Endothelial cell of umbilical vein (primary cell): ENCODE measurements around the gene LAX1. TPM values are rescaled to one million over a fixed set of nuclear protein-coding genes. Genes with fewer than 3 reads are reported as not detected.

ENCODE experiments used
- BruUV-seq: library from RNA; stranded (reverse); fragments of 400-500 nt; replicated peaks from 2 replicates; lab custom pipeline; 2021; lab: Mats Ljungman, UMichigan
- CTCF ChIA-PET: fragments of 300-600, 350-600 bp; sonication (Branson Sonifier 250); formaldehyde crosslinking; loops from one replicate; lab custom pipeline; 2021; ENCODE audit warnings: antibody characterized with exemption, inconsistent platforms; lab: Charles Lee
- POLR2A ChIA-PET: fragments of 300-600, 350-600 bp; sonication (Branson Sonifier 250); formaldehyde crosslinking; loops from one replicate; lab custom pipeline; 2021; ENCODE audit warnings: antibody characterized with exemption, inconsistent platforms; lab: Charles Lee
- DNase-seq: peaks from one replicate; pipeline ENCODE4 v3.0.0-alpha.2; 2011; ENCODE audit warnings: low read depth, low spot score
- FAIRE-seq: peaks from 2 replicates; lab custom pipeline; 2011; peaks lifted over from hg19 to GRCh38; lab: Jason Lieb, UNC
- H2AFZ ChIP-seq: 2 replicates; pipeline ENCODE4 v1.6.0; 2012; ENCODE audit warnings: low read depth, low read length, control low read depth, inconsistent platforms
- H3K27ac ChIP-seq: 2 replicates; pipeline ENCODE4 v1.5.1; 2011; ENCODE audit warnings: low read depth, mild to moderate bottlenecking, control low read depth, low read length, moderate library complexity; ENCODE audit not compliant: insufficient read depth
- H3K27me3 ChIP-seq, 2 experiments: 2 replicates each; pipeline versions ENCODE4 v1.6.0 to v1.6.1; 2011; ENCODE audit warnings: low read length in 2 of 2, mixed read lengths in 1 of 2; ENCODE audit not compliant: control insufficient read depth in 2 of 2, insufficient read depth in 2 of 2
- H3K36me3 ChIP-seq, 2 experiments: 2 replicates in 1 of 2; 3 replicates in 1 of 2; pipeline ENCODE4 v1.5.1; 2011; ENCODE audit warnings: low read length in 2 of 2, mild to moderate bottlenecking in 1 of 2, moderate library complexity in 1 of 2; ENCODE audit not compliant: control insufficient read depth in 2 of 2, insufficient read depth in 2 of 2; ENCODE audit errors: extremely low read depth in 1 of 2
- H3K4me1 ChIP-seq: 3 replicates; pipeline ENCODE4 v1.5.1; 2011; ENCODE audit warnings: mild to moderate bottlenecking, low read length; ENCODE audit not compliant: control insufficient read depth, insufficient read depth; ENCODE audit errors: extremely low read depth
- H3K4me2 ChIP-seq: 2 replicates; pipeline ENCODE4 v1.6.1; 2011; ENCODE audit warnings: low read length, control low read depth, mixed read lengths; ENCODE audit not compliant: insufficient read depth
- H3K4me3 ChIP-seq, 3 experiments: fragments of 200-600 bp in 1 of 3; sonication (generic), shearing (Covaris generic) in 1 of 3; replicated peaks in 1 of 3; 2 replicates each; pipeline ENCODE4 v1.5.1; 2011 to 2016; ENCODE audit warnings: control low read depth in 3 of 3, low read length in 3 of 3, mild to moderate bottlenecking in 2 of 3, inconsistent platforms in 1 of 3, low read depth in 1 of 3, moderate library complexity in 1 of 3; ENCODE audit not compliant: insufficient read depth in 1 of 3
- H3K79me2 ChIP-seq: 2 replicates; pipeline ENCODE4 v1.6.0; 2012; ENCODE audit warnings: low read length, inconsistent platforms; ENCODE audit not compliant: control insufficient read depth, insufficient read depth
- H3K9ac ChIP-seq: replicated peaks from 2 replicates; pipeline ENCODE3; 2011; ENCODE audit warnings: low read length, control low read depth; ENCODE audit not compliant: insufficient read depth; ENCODE audit errors: extremely low read depth
- H3K9me1 ChIP-seq: replicated peaks from 3 replicates; pipeline ENCODE4 v1.6.0; 2011; ENCODE audit warnings: mild to moderate bottlenecking, low read length; ENCODE audit not compliant: control insufficient read depth, insufficient read depth; ENCODE audit errors: extremely low read depth
- H3K9me3 ChIP-seq: replicated peaks from 2 replicates; pipeline ENCODE4 v1.5.1; 2012; ENCODE audit warnings: low read length, inconsistent platforms; ENCODE audit not compliant: control insufficient read depth, insufficient read depth
- H4K20me1 ChIP-seq: replicated peaks from 2 replicates; pipeline ENCODE3; 2011; ENCODE audit warnings: mild to moderate bottlenecking, low read length; ENCODE audit not compliant: control insufficient read depth, insufficient read depth; ENCODE audit errors: extremely low read depth
- EZH2 ChIP-seq: IDR thresholded peaks from 2 replicates; pipeline ENCODE4 v1.6.1; 2012; ENCODE audit warnings: borderline replicate concordance, low read depth, mild to moderate bottlenecking, moderate library complexity, low read length, inconsistent platforms; ENCODE audit not compliant: severe bottlenecking
- FOS ChIP-seq: IDR thresholded peaks from 2 replicates; pipeline ENCODE4 v1.6.1; 2011; ENCODE audit warnings: mild to moderate bottlenecking, low read length, moderate library complexity, borderline replicate concordance; ENCODE audit not compliant: insufficient read depth
- GATA2 ChIP-seq: IDR thresholded peaks from 2 replicates; pipeline ENCODE4 v1.7.0; 2011; ENCODE audit warnings: low read depth, mild to moderate bottlenecking, moderate library complexity, mixed read lengths, low read length; ENCODE audit not compliant: insufficient read length, insufficient read depth
- JUN ChIP-seq: IDR thresholded peaks from 2 replicates; pipeline ENCODE4 v1.6.1; 2011; ENCODE audit warnings: borderline replicate concordance, low read depth; ENCODE audit not compliant: insufficient read length, insufficient read depth
- MYC ChIP-seq: IDR thresholded peaks from one replicate; pipeline ENCODE4 v1.6.1; 2011; ENCODE audit warnings: mild to moderate bottlenecking, low read depth, low read length
- POLR2A ChIP-seq: IDR thresholded peaks from 2 replicates; pipeline ENCODE4 v1.6.1; 2012; ENCODE audit warnings: low read depth, mild to moderate bottlenecking, control low read depth, low read length
- POLR2AphosphoS5 ChIP-seq: IDR thresholded peaks from 2 replicates; pipeline ENCODE4 v1.6.1; 2012; ENCODE audit warnings: low read depth, mild to moderate bottlenecking, control low read depth, low read length, moderate library complexity; ENCODE audit not compliant: insufficient read depth
- dilution Hi-C: fragments of 300-500 bp; cut with MboI; formaldehyde crosslinking; loops from one replicate; pipeline ENCODE4 v1.15.0; 2019; ENCODE audit warnings: low sequenced_read_pairs; ENCODE audit not compliant: extremely low pct_ligation_motif_present
- intact Hi-C: fragments of 100-400 bp; cut with micrococcal nuclease; formaldehyde crosslinking; loops from one replicate; pipeline ENCODE4 v1.10.0; 2022
- polyA plus RNA-seq, 4 experiments: library from polyadenylated mRNA; depleted of rRNA in 3 of 4; stranded (reverse) in 3 of 4; unstranded in 1 of 4; fragments of >200 nt; gene quantifications; 2 replicates each; pipeline versions ENCODE4 v1.2.1 to v1.2.3, GENCODE V29; 2011 to 2012; ENCODE audit warnings: missing spikeins in 1 of 4
- total RNA-seq: library from RNA; stranded (reverse); gene quantifications from 2 replicates; pipeline ENCODE4 v1.2.3, GENCODE V29; 2021
- TF ChIP-seq, protein P1 (sequence below): IDR thresholded peaks from 2 replicates; pipeline ENCODE4 v1.6.1; 2011; ENCODE audit not compliant: insufficient read depth, insufficient read length
- TF ChIP-seq, protein P2 (sequence below), 2 donors: IDR thresholded peaks; 1 replicate in 1 of 2; 2 replicates in 1 of 2; pipeline ENCODE4 v1.5.1; 2011; ENCODE audit warnings: low read length in 2 of 2, mild to moderate bottlenecking in 2 of 2, moderate library complexity in 2 of 2, control low read depth in 1 of 2, inconsistent platforms in 1 of 2, low read depth in 1 of 2; ENCODE audit not compliant: insufficient read depth in 1 of 2; ENCODE audit errors: extremely low read depth in 1 of 2

LAX1 gene
- total and polyA plus RNA-seq, 2 donors (not counting 3 experiments of a cell fraction or from before 2014, with no cell fraction given): not detected

- Histone ChIP-seq H3K9ac (no peak overlapping the region), H3K27ac (no peak overlapping the region), H3K79me2 (no peaks in the 10 kb centered on the region), H3K9me1 (no peaks in the 10 kb centered on the region), H3K4me2 (no peak overlapping the region), H3K9me3 (no peaks in the 10 kb centered on the region), H3K27me3 (no peaks in the 10 kb centered on the region), H2AFZ (no peak overlapping the region), H4K20me1 (no peaks in the 10 kb centered on the region), H3K36me3 (peaks cover 0 to 22% of the 10 kb centered on the region in 2 experiments), H3K4me1 (peaks cover 4% of the 10 kb centered on the region), H3K4me3 (no peak overlapping the region)
- ChIA-PET POLR2A (no interaction called here), CTCF (no interaction called here)
- TF ChIP-seq, protein P1, sequence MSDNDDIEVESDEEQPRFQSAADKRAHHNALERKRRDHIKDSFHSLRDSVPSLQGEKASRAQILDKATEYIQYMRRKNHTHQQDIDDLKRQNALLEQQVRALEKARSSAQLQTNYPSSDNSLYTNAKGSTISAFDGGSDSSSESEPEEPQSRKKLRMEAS: no peak
- dilution Hi-C loops (no loop called here), intact Hi-C loops (no loop called here)
- BruUV-seq: no TSS peak
- DNase-seq (no peak), FAIRE-seq (no peak)
These were observed 47.9 kb upstream of the LAX1 start for GRCh38 chr1:203717120-203717519.

GRCh38 chr1:203720242-203720641 lies 44.7 kb upstream of the LAX1 start:
- POLR2A ChIA-PET: no interaction called here
- peak; percentile 26 for FAIRE-seq

More at GRCh38 chr1:203720242-203720641, 44.7 kb upstream of the LAX1 start:
- intact Hi-C loops (no loop called here), dilution Hi-C loops (no loop called here)
- H3K9me1 ChIP-seq: no peaks in the 10 kb centered on the region
- H3K4me3 ChIP-seq: no peak overlapping the region
- no peaks in the 10 kb centered on the region for H3K79me2 ChIP-seq
- no peak for DNase-seq
- no peak overlapping the region for H3K4me2 ChIP-seq
- no peak overlapping the region for H2AFZ ChIP-seq
- TF ChIP-seq POLR2AphosphoS5 (no peak), FOS (no peak), POLR2A (no peak), EZH2 (no peak), JUN (no peak), MYC (no peak), GATA2 (no peak)
- TF ChIP-seq, protein P1: no peak
- TF ChIP-seq, protein P2, sequence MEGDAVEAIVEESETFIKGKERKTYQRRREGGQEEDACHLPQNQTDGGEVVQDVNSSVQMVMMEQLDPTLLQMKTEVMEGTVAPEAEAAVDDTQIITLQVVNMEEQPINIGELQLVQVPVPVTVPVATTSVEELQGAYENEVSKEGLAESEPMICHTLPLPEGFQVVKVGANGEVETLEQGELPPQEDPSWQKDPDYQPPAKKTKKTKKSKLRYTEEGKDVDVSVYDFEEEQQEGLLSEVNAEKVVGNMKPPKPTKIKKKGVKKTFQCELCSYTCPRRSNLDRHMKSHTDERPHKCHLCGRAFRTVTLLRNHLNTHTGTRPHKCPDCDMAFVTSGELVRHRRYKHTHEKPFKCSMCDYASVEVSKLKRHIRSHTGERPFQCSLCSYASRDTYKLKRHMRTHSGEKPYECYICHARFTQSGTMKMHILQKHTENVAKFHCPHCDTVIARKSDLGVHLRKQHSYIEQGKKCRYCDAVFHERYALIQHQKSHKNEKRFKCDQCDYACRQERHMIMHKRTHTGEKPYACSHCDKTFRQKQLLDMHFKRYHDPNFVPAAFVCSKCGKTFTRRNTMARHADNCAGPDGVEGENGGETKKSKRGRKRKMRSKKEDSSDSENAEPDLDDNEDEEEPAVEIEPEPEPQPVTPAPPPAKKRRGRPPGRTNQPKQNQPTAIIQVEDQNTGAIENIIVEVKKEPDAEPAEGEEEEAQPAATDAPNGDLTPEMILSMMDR (IDR thresholded peaks at IDR 0.05; ENCODE audit: extremely low read depth in 1 of 2, insufficient read depth in 1 of 2, low read depth in 1 of 2, low read length in 2 of 2): no peak
- H3K9me3 ChIP-seq: no peaks in the 10 kb centered on the region
- H3K27me3 ChIP-seq: no peaks in the 10 kb centered on the region
- H3K4me1 ChIP-seq: peaks cover 4% of the 10 kb centered on the region
- no TSS peak for BruUV-seq
- CTCF ChIA-PET: interaction anchor here (1.6 kb wide), 1 partner anchor 216 kb away, joined by 3 read pairs; no protein-coding TSS in a partner anchor
- no peaks in the 10 kb centered on the region for H4K20me1 ChIP-seq
- H3K27ac ChIP-seq: no peak overlapping the region
- H3K36me3 ChIP-seq: peaks cover 2 to 23% of the 10 kb centered on the region in 2 experiments
- no peak overlapping the region for H3K9ac ChIP-seq
